ENCODE results near the gene ZBTB42.

ZBTB42 gene

GRCh38 chr14:104800771-104801519 is at the start of gene ZBTB42:
Gene ZBTB42, plus strand, starts transcription at chr14:104801101. Its CDS starts 97 bp downstream, at chr14:104801198.
- no peaks in the 10 kb centered on the region for H3K9me3 ChIP-seq (ENCODE audit: control insufficient read depth, insufficient read depth, low read depth, low read length)
- ChIA-PET CTCF (interaction anchor here (1.2 kb wide), 1 partner anchor 25 kb away, joined by 3 read pairs; no protein-coding TSS in a partner anchor), POLR2A (interaction anchor here (1.1 to 1.6 kb wide), 2 partner anchors 10 to 26 kb away, joined by 4 to 7 read pairs; no protein-coding TSS in a partner anchor)
- H3K27ac ChIP-seq (ENCODE audit: extremely low read depth, low read depth, low read length) = no peak within 1 kb of the TSS; the same call in 1 of the 2 replicates
- peaks cover 9% of the 10 kb centered on the region for H3K4me1 ChIP-seq (ENCODE audit: control insufficient read depth, insufficient read depth, low read length)
- H3K36me3 ChIP-seq (ENCODE audit: control insufficient read depth in 2 of 2, insufficient read depth in 1 of 2, low read length in 2 of 2) = no peaks in the 10 kb centered on the region
- peak within 1 kb of the TSS; percentile 43 for H3K4me3 ChIP-seq (ENCODE audit: low read depth, low read length)
- TF ChIP-seq ZNF670 (tag by site-specific recombination; IDR thresholded peaks at IDR 0.05; ENCODE audit: low read depth) (no peak), ZFP37 (tag by site-specific recombination; IDR thresholded peaks at IDR 0.05) (no peak), ZNF19 (tag by site-specific recombination; IDR thresholded peaks at IDR 0.05; ENCODE audit: low read depth) (no peak), ZNF221 (tag by site-specific recombination; IDR thresholded peaks at IDR 0.05; ENCODE audit: borderline replicate concordance) (no peak), ZNF114 (tag by site-specific recombination; IDR thresholded peaks at IDR 0.05) (no peak), ZNF121 (tag by site-specific recombination; IDR thresholded peaks at IDR 0.05) (no peak), ZNF10 (tag by site-specific recombination; IDR thresholded peaks at IDR 0.05) (no peak), ZNF391 (tag by site-specific recombination; IDR thresholded peaks at IDR 0.05; ENCODE audit: borderline replicate concordance, low read depth) (no peak), ZNF2 (tag by site-specific recombination; IDR thresholded peaks at IDR 0.05) (0 out of 2 replicates have a peak, but pooled peaks have one; percentile 23), ZNF692 (tag by site-specific recombination; IDR thresholded peaks at IDR 0.05) (peak; percentile 26; the same call in 1 of the 2 replicates), ZNF202 (tag by site-specific recombination; IDR thresholded peaks at IDR 0.05; ENCODE audit: borderline replicate concordance) (no peak), ZBTB8A (tag by site-specific recombination; IDR thresholded peaks at IDR 0.05) (peak; percentile 99), ZNF600 (tag by site-specific recombination; IDR thresholded peaks at IDR 0.05) (peak; percentile 74), ZNF148 (tag by site-specific recombination; IDR thresholded peaks at IDR 0.05; ENCODE audit: borderline replicate concordance) (no peak), ZNF747 (tag by site-specific recombination; IDR thresholded peaks at IDR 0.05) (no peak), ZNF777 (tag by site-specific recombination; IDR thresholded peaks at IDR 0.05; ENCODE audit: borderline replicate concordance) (peak; percentile 22; the same call in 1 of the 2 replicates), ZBTB49 (tag by site-specific recombination; IDR thresholded peaks at IDR 0.05; ENCODE audit: low read depth) (no peak), ZBTB44 (tag by site-specific recombination; IDR thresholded peaks at IDR 0.05) (no peak), ZBTB17 (tag by site-specific recombination; IDR thresholded peaks at IDR 0.05) (peak; percentile 68), YY1 (tag by site-specific recombination; IDR thresholded peaks at IDR 0.05) (no peak), ZEB2 (tag by site-specific recombination; IDR thresholded peaks at IDR 0.05) (peak; percentile 37; the same call in 1 of the 2 replicates), ZNF416 (tag by site-specific recombination; IDR thresholded peaks at IDR 0.05) (no peak), SCRT2 (tag by site-specific recombination; IDR thresholded peaks at IDR 0.05) (no peak), KLF8 (tag by site-specific recombination; IDR thresholded peaks at IDR 0.05) (peak; percentile 18; the same call in 1 of the 2 replicates), SP2 (tag by site-specific recombination; IDR thresholded peaks at IDR 0.05) (peak; percentile 34)
- TF ChIP-seq, protein P1, sequence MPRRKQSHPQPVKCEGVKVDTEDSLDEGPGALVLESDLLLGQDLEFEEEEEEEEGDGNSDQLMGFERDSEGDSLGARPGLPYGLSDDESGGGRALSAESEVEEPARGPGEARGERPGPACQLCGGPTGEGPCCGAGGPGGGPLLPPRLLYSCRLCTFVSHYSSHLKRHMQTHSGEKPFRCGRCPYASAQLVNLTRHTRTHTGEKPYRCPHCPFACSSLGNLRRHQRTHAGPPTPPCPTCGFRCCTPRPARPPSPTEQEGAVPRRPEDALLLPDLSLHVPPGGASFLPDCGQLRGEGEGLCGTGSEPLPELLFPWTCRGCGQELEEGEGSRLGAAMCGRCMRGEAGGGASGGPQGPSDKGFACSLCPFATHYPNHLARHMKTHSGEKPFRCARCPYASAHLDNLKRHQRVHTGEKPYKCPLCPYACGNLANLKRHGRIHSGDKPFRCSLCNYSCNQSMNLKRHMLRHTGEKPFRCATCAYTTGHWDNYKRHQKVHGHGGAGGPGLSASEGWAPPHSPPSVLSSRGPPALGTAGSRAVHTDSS (tag by site-specific recombination; IDR thresholded peaks at IDR 0.05) = no peak
- TF ChIP-seq, protein P2, sequence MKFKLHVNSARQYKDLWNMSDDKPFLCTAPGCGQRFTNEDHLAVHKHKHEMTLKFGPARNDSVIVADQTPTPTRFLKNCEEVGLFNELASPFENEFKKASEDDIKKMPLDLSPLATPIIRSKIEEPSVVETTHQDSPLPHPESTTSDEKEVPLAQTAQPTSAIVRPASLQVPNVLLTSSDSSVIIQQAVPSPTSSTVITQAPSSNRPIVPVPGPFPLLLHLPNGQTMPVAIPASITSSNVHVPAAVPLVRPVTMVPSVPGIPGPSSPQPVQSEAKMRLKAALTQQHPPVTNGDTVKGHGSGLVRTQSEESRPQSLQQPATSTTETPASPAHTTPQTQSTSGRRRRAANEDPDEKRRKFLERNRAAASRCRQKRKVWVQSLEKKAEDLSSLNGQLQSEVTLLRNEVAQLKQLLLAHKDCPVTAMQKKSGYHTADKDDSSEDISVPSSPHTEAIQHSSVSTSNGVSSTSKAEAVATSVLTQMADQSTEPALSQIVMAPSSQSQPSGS (tag by site-specific recombination; IDR thresholded peaks at IDR 0.05; ENCODE audit: low read depth) = no peak

All from HEK293 (cell line).